Measurements from ENCODE around the gene NAT10. TPM values are rescaled to one million over a fixed set of nuclear protein-coding genes. Genes with fewer than 3 reads are reported as not detected.
A peak's percentile ranks its signal among the peaks of the same experiment; 100 is the strongest.
"Not testable (repeated sequence)": the region's sequence is repeated elsewhere in the genome, so short reads cannot be mapped to it uniquely, and the experiment has no call there.

NAT10 gene
- total RNA-seq, 1 donor = 20.6 TPM

DNA sequence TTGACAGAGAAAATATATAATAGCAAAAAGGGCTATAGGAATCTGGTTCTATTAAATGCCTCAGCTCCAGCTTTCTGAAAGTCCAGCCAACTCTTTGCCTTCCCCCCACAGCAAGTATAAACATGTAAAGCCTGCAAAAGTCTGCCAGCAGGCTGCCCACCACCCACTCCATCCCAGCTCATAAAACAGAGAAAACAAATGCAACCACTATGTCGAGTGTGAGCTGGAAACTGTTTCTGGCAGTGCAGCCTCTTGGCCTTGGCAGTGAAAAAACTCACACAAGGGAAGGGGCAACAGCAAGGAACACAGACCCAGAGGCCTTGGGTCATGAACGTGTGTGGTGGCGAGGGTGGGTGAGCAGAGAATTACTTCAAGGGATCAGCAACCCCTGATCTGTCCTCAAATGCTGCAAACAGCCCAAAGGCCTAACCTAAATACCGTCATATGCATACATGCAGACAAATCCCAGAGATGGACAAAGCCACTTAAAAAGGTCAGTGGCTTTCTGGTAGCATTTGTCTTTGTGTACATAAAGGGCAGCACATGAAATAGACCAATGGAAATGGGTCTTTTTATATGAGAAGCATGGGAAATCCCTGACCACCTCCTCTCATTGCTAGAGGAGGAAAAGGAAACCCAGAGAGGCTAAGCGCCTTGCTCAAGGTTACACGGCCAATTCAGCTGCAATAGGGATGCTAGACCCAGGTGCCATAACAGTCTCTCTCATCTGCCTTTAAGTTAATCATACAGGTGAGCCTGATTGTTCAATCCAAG lies 74.8 kb downstream of the NAT10 start:
- peak; percentile 86 for DNase-seq (ENCODE audit: insufficient read length, low spot score, missing footprints)

DNA sequence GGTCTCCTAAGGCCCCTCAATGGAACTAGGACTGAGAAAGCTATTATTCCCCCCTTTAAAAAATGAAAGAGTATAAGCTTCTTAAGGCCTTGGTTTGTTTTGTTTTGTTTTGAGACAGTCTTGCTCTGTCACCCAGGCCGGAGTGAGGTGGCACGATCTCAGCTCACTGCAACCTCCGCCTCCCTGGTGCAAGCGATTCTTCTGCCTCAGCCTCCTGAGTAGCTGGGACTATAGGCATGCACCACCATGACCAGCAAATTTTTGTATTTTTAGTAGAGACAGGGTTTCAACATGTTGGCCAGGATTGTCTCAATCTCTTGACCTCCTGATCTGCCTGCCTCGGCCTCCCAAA lies 75.4 kb downstream of the NAT10 start:
- H2AFZ ChIP-seq (ENCODE audit: low read length); H4K20me1 ChIP-seq (ENCODE audit: insufficient read depth, low read length); H3K4me3 ChIP-seq (ENCODE audit: insufficient read depth, low read length); H3K79me2 ChIP-seq (ENCODE audit: insufficient read depth, low read length); H3K27me3 ChIP-seq (ENCODE audit: insufficient read depth, low read length); H3K27ac ChIP-seq (ENCODE audit: low read depth, low read length); H3K9me3 ChIP-seq (ENCODE audit: low read depth, low read length); H3K4me1 ChIP-seq (ENCODE audit: insufficient read depth, low read length); H3K36me3 ChIP-seq (ENCODE audit: insufficient read depth, low read length); H3K4me2 ChIP-seq (ENCODE audit: insufficient read depth, low read length); DNase-seq (ENCODE audit: insufficient read length, low spot score, missing footprints): not testable (repeated sequence)

More for the DNA sequence above, 74.8 kb downstream of the NAT10 start:
- TF ChIP-seq, protein P1, sequence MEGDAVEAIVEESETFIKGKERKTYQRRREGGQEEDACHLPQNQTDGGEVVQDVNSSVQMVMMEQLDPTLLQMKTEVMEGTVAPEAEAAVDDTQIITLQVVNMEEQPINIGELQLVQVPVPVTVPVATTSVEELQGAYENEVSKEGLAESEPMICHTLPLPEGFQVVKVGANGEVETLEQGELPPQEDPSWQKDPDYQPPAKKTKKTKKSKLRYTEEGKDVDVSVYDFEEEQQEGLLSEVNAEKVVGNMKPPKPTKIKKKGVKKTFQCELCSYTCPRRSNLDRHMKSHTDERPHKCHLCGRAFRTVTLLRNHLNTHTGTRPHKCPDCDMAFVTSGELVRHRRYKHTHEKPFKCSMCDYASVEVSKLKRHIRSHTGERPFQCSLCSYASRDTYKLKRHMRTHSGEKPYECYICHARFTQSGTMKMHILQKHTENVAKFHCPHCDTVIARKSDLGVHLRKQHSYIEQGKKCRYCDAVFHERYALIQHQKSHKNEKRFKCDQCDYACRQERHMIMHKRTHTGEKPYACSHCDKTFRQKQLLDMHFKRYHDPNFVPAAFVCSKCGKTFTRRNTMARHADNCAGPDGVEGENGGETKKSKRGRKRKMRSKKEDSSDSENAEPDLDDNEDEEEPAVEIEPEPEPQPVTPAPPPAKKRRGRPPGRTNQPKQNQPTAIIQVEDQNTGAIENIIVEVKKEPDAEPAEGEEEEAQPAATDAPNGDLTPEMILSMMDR (IDR thresholded peaks at IDR 0.05; ENCODE audit: extremely low read depth, low read depth, low read length) = no peak
- Histone ChIP-seq H3K79me2 (ENCODE audit: insufficient read depth, low read length) (no peaks in the 10 kb centered on the region), H3K9me3 (ENCODE audit: low read depth, low read length) (no peaks in the 10 kb centered on the region), H3K27me3 (ENCODE audit: insufficient read depth, low read length) (peaks cover 2% of the 10 kb centered on the region), H3K4me3 (ENCODE audit: insufficient read depth, low read length) (no peak overlapping the region), H4K20me1 (ENCODE audit: insufficient read depth, low read length) (peaks cover 5% of the 10 kb centered on the region), H3K27ac (ENCODE audit: low read depth, low read length) (no peak overlapping the region), H3K4me1 (ENCODE audit: insufficient read depth, low read length) (peaks cover 3% of the 10 kb centered on the region), H2AFZ (ENCODE audit: low read length) (no peak overlapping the region), H3K36me3 (ENCODE audit: insufficient read depth, low read length) (no peaks in the 10 kb centered on the region), H3K4me2 (ENCODE audit: insufficient read depth, low read length) (no peak overlapping the region)

- no peak overlapping the region for H3K4me3 ChIP-seq (ENCODE audit: insufficient read depth, low read length)
- no peaks in the 10 kb centered on the region for H3K79me2 ChIP-seq (ENCODE audit: insufficient read depth, low read length)
- TF ChIP-seq, protein P1 (IDR thresholded peaks at IDR 0.05; ENCODE audit: extremely low read depth, low read depth, low read length) = no peak
- no peaks in the 10 kb centered on the region for H3K9me3 ChIP-seq (ENCODE audit: low read depth, low read length)
- H3K4me2 ChIP-seq (ENCODE audit: insufficient read depth, low read length) = no peak overlapping the region
- H4K20me1 ChIP-seq (ENCODE audit: insufficient read depth, low read length) = peaks cover 9% of the 10 kb centered on the region
- peaks cover 6% of the 10 kb centered on the region for H3K4me1 ChIP-seq (ENCODE audit: insufficient read depth, low read length)
- DNase-seq (ENCODE audit: insufficient read length, low spot score, missing footprints) = no peak
- no peak overlapping the region for H3K27ac ChIP-seq (ENCODE audit: low read depth, low read length)
- no peaks in the 10 kb centered on the region for H3K36me3 ChIP-seq (ENCODE audit: insufficient read depth, low read length)
- no peak overlapping the region for H2AFZ ChIP-seq (ENCODE audit: low read length)
- peaks cover 2% of the 10 kb centered on the region for H3K27me3 ChIP-seq (ENCODE audit: insufficient read depth, low read length)
Observed at GRCh38 chr11:34181251-34181650, 75.8 kb downstream of the NAT10 start.

- TF ChIP-seq, protein P1 (IDR thresholded peaks at IDR 0.05; ENCODE audit: extremely low read depth, low read depth, low read length) = no peak
- peaks cover 2% of the 10 kb centered on the region for H3K27me3 ChIP-seq (ENCODE audit: insufficient read depth, low read length)
- DNase-seq (ENCODE audit: insufficient read length, low spot score, missing footprints) = peak; percentile 34
- no peak overlapping the region for H3K4me3 ChIP-seq (ENCODE audit: insufficient read depth, low read length)
- H3K79me2 ChIP-seq (ENCODE audit: insufficient read depth, low read length) = no peaks in the 10 kb centered on the region
- peaks cover 9% of the 10 kb centered on the region for H3K4me1 ChIP-seq (ENCODE audit: insufficient read depth, low read length)
- H3K4me2 ChIP-seq (ENCODE audit: insufficient read depth, low read length) = no peak overlapping the region
- H3K9me3 ChIP-seq (ENCODE audit: low read depth, low read length) = no peaks in the 10 kb centered on the region
- peaks cover 7% of the 10 kb centered on the region for H4K20me1 ChIP-seq (ENCODE audit: insufficient read depth, low read length)
- no peak overlapping the region for H2AFZ ChIP-seq (ENCODE audit: low read length)
- H3K27ac ChIP-seq (ENCODE audit: low read depth, low read length) = no peak overlapping the region
- H3K36me3 ChIP-seq (ENCODE audit: insufficient read depth, low read length) = no peaks in the 10 kb centered on the region
Observed at GRCh38 chr11:34181856-34182405, 76.5 kb downstream of the NAT10 start.

All from osteoblast (primary cell).